GM10266 (cell line): ENCODE measurements around the gene ETS1.

Source experiments
- DNase-seq: peaks from one replicate; pipeline ENCODE4 v3.0.0; 2012; ENCODE audit errors: extremely low spot score
- CTCF ChIP-seq: IDR thresholded peaks from 2 replicates; pipeline ENCODE4 v1.5.1; 2012; ENCODE audit warnings: mild to moderate bottlenecking, low read depth; ENCODE audit not compliant: control insufficient read depth, insufficient read depth; ENCODE audit errors: missing control alignments

ETS1 gene

DNA sequence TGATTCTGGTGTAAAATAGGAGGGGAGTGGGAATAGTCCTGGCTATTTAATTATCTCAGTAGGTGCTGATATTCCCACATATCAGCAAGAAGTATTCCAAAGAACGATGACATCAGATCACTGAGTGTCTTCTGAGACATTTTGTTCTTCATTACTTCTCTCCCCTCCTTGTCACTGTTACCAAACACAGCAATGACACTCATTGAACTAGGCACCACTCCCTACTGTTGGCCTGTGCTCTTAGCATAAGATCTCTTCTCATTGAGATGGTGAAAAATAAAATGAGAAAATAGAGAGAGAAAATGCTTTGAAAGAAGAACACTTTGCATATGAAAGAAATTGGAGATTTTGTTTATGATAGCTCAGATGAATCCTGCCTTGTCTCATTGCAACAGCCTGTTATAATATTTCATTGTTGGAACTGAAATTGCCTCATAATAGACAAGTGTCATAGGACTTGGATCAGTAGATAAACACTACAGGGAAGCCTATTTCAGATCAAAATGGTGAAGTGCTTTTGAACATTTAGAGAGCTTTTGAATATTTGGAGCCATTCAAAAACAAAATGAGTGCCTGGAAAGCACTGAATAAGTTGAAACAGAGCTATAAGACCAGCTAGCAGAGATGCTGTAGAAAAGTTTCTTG lies 11.3 kb upstream of the ETS1 start:
- no peak for DNase-seq
- no peak for TF ChIP-seq CTCF

DNA sequence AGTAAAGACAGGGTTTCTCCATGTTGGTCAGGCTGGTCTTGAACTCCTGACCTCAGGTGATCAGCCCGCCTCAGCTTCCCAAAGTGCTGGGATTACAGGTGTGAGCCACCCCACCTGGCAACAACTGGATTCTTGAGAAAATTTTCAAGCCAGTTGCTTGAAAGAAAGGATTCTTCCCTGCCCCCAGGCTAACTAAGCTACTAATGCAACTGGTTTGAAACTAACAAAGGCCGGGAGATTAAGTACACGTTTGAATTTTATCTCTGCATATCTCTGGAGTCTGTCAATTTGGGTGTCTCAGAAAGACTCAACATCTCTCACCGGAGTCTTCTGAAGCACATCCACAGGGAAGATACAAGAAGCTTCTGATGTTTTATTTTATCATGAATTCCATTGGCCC lies 10.7 kb upstream of the ETS1 start:
- DNase-seq = no peak
- no peak for TF ChIP-seq CTCF

- TF ChIP-seq CTCF = no peak
- DNase-seq = no peak
These were observed 9.9 kb upstream of the ETS1 start for GRCh38 chr11:128597209-128597608.

GRCh38 chr11:128596250-128596649 lies 8.9 kb upstream of the ETS1 start:
- no peak for DNase-seq
- TF ChIP-seq CTCF = no peak

DNA sequence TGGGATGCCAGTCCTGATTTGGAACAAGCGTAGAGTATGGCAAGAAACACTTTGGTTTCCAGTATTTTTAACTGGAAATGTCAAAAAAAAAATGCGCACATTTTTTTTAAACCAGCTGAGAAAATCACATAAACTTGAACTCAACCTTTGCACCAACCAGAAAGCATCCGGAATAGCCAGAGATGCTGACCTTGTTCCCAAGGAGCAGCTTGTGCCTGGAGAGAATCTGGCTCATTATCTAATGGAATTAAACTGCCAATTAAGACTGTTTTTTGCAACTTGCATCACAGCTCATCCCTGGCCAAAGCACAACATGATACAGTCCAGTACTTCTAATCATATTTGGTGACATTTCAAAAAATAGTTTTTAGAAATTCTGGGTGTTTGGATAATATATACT lies 8.4 kb upstream of the ETS1 start:
- no peak for TF ChIP-seq CTCF
- no peak for DNase-seq

GRCh38 chr11:128595221-128595620 lies 7.9 kb upstream of the ETS1 start:
- no peak for TF ChIP-seq CTCF
- DNase-seq = no peak

GRCh38 chr11:128594226-128594625 lies 6.9 kb upstream of the ETS1 start:
- DNase-seq = no peak
- TF ChIP-seq CTCF = no peak
